Nephron progenitor cell (in vitro differentiated cells): ENCODE data around the gene NXN.
A peak's percentile ranks its signal among the peaks of the same experiment; 100 is the strongest.
"Not testable (repeated sequence)": the region's sequence is repeated elsewhere in the genome, so short reads cannot be mapped to it uniquely, and the experiment has no call there.

ENCODE experiments used
- DNase-seq: peaks from one replicate; pipeline ENCODE4 v3.0.0; 2021
- H3K27ac Mint-ChIP-seq: 2 replicates; pipeline ENCODE4 v1.8.0; 2021; ENCODE audit warnings: mild to moderate bottlenecking, moderate library complexity, mixed read lengths
- H3K27me3 Mint-ChIP-seq: 2 replicates; pipeline ENCODE4 v1.8.0; 2021; ENCODE audit warnings: mild to moderate bottlenecking, low read depth, mixed read lengths; ENCODE audit not compliant: poor library complexity
- H3K36me3 Mint-ChIP-seq: 2 replicates; pipeline ENCODE4 v1.8.0; 2021; ENCODE audit warnings: low read depth, mixed read lengths
- H3K4me1 Mint-ChIP-seq: 2 replicates; pipeline ENCODE4 v1.8.0; 2021; ENCODE audit warnings: mixed read lengths
- H3K4me3 Mint-ChIP-seq: 2 replicates; pipeline ENCODE4 v1.8.0; 2021; ENCODE audit warnings: mild to moderate bottlenecking, moderate library complexity, mixed read lengths
- H3K9me3 Mint-ChIP-seq: 2 replicates; pipeline ENCODE4 v1.8.0; 2021; ENCODE audit warnings: mild to moderate bottlenecking, moderate library complexity, mixed read lengths
- TF ChIP-seq, protein P1 (sequence below): fragments of 200-600 bp; sonication (generic); IDR thresholded peaks from 2 replicates; pipeline ENCODE4 v1.5.0; 2021; ENCODE audit warnings: antibody characterized with exemption

The NXN gene

DNA sequence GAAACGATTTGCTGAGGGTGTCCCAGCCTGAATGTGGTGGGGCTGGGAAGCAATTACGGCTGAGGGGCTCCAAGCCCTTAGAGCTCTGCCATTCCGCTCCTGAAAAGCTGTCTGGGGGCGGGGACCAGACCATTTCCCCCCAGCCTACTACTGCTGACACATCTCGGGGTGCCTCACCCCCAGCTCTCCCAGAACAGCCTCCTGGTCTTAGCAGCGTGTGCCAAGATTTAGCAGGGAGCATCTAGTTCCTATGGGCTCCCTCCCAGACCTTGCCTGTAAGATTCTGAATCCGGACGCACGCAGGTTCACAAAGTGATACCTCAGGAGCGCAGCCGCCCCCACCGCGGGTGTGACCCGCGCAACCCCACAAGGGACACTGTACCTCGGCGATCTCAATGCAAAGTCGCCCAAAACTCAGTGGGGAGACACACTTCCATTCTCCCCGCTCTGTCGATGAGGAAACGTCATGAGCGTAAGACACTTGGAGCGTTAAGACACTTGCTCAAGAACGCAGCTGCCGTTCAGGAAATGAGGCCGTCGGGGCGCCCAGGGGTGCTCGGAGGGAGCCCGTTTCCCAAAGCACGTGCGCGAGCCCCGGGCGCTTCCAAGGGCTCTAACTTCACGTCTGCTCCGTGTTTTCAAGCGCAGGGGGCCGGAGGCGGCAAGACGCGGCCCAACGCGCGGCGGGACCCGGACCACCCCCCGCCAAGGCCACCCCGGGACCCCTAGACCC is 228.1 kb downstream of the NXN start:
- H3K4me3 Mint-ChIP-seq: peak overlapping the region; percentile 93
- DNase-seq: no peak
- H3K27me3 Mint-ChIP-seq: peaks cover 4% of the 10 kb centered on the region
- peaks cover 36% of the 10 kb centered on the region for H3K9me3 Mint-ChIP-seq
- peaks cover 73% of the 10 kb centered on the region for H3K36me3 Mint-ChIP-seq
- H3K4me1 Mint-ChIP-seq: peaks cover 44% of the 10 kb centered on the region
- TF ChIP-seq, protein P1, sequence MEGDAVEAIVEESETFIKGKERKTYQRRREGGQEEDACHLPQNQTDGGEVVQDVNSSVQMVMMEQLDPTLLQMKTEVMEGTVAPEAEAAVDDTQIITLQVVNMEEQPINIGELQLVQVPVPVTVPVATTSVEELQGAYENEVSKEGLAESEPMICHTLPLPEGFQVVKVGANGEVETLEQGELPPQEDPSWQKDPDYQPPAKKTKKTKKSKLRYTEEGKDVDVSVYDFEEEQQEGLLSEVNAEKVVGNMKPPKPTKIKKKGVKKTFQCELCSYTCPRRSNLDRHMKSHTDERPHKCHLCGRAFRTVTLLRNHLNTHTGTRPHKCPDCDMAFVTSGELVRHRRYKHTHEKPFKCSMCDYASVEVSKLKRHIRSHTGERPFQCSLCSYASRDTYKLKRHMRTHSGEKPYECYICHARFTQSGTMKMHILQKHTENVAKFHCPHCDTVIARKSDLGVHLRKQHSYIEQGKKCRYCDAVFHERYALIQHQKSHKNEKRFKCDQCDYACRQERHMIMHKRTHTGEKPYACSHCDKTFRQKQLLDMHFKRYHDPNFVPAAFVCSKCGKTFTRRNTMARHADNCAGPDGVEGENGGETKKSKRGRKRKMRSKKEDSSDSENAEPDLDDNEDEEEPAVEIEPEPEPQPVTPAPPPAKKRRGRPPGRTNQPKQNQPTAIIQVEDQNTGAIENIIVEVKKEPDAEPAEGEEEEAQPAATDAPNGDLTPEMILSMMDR: no peak
- H3K27ac Mint-ChIP-seq: no peak overlapping the region

DNA sequence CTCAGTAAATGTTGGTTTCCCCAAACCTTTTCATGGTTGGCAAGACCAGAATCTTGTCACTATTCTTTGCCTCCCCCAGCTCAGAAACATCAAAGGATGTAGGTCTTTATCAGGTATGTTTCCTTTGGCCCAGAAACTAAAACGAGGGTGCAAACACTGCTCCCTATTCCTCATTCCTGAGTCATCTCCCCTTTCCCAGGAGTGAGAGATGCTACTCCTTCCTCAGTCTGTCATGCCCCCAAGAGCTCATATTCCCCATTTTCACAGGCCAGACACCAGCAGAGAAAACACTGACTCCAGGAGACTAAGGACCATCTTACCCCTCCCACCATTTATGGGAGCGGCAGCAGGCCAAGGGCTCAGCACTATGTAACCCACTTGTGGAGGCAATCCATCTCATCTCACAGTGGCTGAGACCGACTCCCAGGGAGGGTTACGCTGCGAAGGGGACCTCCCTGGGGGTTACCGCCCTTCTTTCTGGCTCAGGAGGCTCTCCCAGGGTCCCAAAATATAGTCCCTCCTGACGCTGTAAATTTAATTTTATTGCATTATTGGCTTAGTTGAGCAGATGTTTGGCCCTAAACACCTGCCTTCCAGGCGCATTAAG is 229.0 kb downstream of the NXN start:
- TF ChIP-seq, protein P1: no peak
- peaks cover 35% of the 10 kb centered on the region for H3K4me1 Mint-ChIP-seq
- no peak for DNase-seq
- peaks cover 4% of the 10 kb centered on the region for H3K27me3 Mint-ChIP-seq
- peaks cover 36% of the 10 kb centered on the region for H3K9me3 Mint-ChIP-seq
- no peak overlapping the region for H3K27ac Mint-ChIP-seq
- H3K36me3 Mint-ChIP-seq: peaks cover 73% of the 10 kb centered on the region
- H3K4me3 Mint-ChIP-seq: peak overlapping the region; percentile 93

DNA sequence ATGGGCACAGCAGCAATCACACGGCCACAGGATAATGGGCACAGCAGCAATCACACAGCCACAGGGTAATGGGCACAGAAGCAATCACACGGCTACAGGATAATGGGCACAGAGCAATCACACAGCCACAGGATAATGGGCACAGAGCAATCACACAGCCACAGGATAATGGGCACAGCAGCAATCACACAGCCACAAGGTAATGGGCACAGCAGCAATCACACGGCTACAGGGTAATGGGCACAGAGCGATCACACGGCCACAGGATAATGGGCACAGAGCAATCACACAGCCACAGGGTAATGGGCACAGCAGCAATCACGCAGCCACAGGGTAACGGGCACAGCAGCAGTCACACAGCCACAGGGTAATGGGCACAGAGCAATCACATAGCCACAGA is 230.2 kb downstream of the NXN start:
- not testable (repeated sequence) for DNase-seq, H3K4me3 Mint-ChIP-seq, H3K27ac Mint-ChIP-seq, H3K27me3 Mint-ChIP-seq
- H3K4me1 Mint-ChIP-seq: peaks cover 34% of the 10 kb centered on the region
- peaks cover 73% of the 10 kb centered on the region for H3K36me3 Mint-ChIP-seq
- H3K9me3 Mint-ChIP-seq: peaks cover 36% of the 10 kb centered on the region
